OCI-M2 (cell line): ENCODE data around the gene TRIM8.

Experiments used
- DNase-seq: peaks from one replicate; lab custom pipeline; 2025; ENCODE audit not compliant: unreplicated experiment; lab: John Stamatoyannopoulos, UW

Gene TRIM8

DNA sequence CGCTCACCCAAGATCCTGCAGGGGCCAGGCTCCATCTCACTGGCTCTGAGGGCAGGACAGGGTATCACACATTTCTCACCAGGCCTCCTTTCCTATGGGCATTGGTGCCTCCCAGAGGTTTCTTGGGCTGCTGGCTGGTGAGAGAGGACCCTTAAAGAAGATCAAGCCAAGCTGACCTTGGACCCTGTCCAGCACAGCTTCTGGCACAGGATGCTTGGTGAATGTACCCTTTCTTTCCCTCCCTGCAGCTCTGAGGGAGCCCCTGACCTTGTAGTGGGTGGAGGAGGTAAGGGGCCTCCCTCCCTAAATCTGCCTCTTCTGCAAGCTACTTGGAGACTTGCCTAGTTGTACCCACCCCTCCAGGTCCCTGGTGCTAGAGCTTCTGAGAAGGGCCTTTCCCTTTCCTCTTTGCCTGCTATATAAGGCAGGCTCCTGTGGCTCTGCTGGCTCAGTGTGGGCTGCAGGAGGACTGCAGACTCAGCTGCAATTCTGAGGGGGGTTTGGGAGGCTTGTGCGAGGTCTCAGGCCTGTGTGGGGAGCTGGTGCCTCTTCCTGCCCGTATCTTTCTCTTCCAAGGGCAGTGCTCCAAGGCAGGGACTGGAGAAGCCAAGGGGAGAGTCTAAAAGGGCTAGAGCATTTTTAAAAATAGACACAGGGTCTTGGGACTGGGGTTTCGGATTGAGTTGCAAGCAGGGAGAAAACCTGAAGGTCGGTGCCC is 11.7 kb upstream of the TRIM8 start:
- no peak for DNase-seq

DNA sequence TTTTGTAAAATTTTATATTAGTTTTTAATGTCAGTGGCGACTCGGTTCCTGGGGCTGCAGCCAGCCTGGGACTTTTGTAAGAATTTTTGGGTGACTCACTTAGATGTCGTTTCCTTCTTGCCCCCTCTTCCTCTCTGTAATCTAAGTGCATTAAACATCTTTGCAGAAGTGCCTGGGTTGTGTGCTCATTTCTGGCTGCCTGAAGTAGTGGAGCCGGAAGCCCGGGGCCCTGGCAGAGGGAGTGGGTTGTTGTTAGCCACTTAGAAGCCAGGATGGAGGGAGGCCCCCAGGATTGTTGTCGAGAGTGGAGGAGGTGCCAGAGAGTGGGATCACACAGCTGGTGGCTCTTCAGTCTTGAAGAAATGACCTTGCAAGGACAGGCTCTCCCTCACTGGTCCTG is 11.0 kb upstream of the TRIM8 start:
- no peak for DNase-seq

DNA sequence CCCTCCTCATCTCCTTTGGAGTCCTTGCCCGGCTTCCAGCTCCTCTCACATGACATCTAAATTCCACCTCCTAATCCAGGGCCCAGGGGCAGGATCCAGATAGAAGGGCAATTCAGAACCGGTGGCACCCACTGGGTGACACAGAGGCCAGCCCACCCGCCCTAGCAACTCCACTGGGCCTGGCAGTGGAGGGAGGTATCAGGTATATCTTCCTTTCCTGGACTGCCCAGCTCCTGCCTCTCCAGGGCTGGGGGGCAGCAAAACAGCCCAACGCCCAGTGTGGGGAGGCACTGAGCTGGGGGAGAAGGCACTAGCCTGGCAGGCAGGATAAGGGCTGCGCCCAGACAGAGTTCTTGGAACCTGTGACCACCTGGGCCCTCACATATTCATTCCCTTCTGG is 10.4 kb upstream of the TRIM8 start:
- DNase-seq: no peak

DNA sequence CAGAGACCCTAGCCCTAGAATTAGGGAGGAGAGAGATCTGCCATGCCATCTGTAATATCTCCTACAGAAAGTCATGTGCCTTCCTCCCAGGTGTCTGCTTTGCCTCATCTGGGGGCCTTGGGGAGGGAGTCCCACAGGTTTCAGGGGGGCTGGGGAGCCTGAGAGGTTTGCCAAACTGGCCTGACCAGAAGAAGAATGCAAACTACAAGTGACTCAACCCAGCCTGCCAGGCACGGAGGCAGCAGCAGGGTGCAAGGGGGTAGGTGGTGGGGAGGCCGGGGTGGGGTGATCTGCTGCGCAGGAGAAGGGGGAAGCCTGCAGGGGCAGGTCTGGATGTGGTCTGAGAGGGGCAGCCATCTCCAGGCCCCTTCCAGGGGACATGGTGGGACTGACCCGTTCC is 9.6 kb upstream of the TRIM8 start:
- no peak for DNase-seq

GRCh38 chr10:102635377-102635776 is 8.9 kb upstream of the TRIM8 start:
- no peak for DNase-seq

- no peak for DNase-seq
These were observed 4.7 kb upstream of the TRIM8 start for GRCh38 chr10:102639537-102639936.

DNA sequence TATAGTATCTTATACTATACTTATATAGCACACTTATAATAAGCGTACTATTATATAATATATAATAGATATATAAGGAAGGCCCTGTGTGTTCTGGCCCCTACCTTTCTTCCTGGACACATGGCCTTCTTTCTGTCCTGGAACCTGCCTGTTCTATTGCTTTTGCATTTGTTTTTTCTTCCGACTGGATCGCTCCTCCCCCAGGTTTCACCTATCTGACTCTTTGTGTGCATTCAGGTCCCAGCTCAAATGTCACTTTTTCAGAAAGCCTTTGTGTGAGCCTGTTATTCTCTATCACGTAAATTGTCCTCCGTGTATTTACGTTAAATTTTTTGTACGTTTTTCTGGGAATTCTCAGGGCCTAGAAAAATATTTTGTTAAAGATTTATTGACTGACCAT is 2.9 kb upstream of the TRIM8 start:
- no peak for DNase-seq

DNA sequence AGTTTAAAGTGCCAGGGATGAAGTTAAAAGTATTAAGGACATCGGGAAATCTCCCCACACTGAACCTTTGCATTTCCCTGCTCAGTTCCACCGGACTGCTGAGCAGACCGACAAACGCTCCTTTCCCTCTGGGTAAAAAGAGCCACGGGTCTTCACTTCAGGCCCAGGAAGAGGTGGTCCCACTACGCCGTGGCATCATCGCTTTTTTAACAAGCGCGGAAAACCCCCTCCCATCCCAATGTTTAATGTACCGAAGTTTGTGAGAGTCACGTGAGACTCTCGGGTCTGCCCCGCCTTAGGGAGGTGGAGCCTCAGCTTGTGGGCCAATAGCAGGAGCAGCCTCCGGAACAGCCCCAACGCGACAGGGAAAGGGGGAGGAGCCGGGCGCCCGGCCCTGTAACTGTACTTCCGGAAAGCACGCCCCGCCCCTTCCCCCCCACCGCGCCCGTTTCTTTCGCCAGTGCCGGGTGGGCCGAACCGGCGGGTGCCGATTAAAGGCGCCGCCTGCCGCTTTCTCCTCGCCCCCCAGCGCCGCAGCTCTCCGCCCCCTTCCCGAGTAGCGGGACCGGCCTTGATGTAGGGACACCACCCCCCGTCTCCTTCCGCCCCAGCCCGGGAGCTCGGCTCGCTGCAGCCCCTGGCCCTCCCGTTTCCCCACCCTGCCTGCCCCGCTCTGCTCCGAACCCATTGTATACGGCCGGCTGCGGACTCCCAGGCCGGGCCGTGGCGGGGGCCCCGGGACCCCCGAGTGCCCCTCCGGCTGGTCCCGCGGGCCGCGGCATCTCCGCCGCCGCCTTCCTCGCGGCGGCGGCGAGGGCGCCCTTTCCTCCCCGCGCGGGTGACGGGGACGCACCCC is 2.2 kb upstream of the TRIM8 start:
- DNase-seq: peak; percentile 76

DNA sequence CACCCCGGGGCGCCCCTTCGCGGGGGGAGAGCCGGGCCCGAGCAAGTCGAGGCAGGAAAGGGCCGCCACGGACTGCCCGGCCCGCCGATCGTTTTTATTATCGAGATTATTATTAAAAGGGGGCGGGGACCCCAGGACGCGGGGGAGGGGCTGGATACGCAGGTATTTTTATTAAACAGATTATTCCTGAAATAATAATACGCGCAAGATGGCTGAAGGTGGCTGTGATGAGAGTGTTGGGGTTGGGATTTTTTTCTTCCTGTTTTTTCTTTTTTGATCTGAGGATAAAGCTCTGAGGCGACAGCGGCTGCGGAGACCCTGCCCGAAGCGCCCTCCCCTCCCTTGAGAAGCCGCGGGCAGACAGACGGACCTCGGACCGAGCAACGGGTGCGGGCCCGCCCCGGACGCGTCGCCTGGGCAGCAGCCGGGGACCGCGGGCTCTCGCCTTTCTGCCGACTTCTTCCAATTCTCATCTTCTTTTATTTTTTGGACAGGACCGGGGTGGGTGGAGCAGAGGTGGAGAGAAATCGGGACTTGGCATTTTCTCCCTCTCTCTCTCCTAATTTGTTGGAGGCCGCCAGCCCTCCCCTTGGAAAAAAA is 1.4 kb upstream of the TRIM8 start:
- no peak for DNase-seq

- DNase-seq: no peak
These were observed 778 bp upstream of the TRIM8 start for GRCh38 chr10:102643336-102644065.

DNA sequence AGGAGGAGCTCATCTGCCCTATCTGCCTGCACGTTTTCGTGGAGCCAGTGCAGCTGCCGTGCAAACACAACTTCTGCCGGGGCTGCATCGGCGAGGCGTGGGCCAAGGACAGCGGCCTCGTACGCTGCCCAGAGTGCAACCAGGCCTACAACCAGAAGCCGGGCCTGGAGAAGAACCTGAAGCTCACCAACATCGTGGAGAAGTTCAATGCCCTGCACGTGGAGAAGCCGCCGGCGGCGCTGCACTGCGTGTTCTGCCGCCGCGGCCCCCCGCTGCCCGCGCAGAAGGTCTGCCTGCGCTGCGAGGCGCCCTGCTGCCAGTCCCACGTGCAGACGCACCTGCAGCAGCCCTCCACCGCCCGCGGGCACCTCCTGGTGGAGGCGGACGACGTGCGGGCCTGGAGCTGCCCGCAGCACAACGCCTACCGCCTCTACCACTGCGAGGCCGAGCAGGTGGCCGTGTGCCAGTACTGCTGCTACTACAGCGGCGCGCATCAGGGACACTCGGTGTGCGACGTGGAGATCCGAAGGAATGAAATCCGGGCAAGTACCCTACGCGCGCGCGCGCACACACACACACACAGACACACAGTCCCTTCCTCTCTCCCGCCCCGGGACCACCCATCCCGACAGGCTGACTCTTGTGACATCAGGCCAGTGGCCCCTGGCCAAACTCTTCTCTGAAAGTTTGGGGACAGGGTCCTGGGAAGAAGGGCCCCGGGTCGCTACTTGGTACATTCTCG is 538 bp downstream of the TRIM8 start:
- DNase-seq: no peak

DNA sequence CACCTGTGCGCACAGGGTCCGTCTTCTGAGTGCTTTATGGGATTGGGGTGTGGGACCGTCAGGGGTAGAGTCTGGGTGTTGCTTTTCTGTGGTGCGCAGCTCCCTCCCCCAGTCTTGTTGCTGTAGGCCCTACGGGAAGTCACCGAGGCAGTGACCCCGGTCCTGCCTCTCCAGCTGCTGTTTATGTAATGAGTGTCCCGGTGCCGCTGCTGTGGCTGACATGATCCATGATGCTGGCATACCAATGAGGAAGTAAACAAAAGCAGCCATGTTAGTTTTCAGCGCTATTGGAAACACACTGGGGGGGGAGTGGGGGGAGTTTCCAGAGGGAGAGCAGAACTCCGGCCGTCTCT is 1.1 kb downstream of the TRIM8 start:
- no peak for DNase-seq

GRCh38 chr10:102645741-102646609 is 1.7 kb downstream of the TRIM8 start:
- no peak for DNase-seq

GRCh38 chr10:102646610-102647442 is 2.5 kb downstream of the TRIM8 start:
- no peak for DNase-seq

DNA sequence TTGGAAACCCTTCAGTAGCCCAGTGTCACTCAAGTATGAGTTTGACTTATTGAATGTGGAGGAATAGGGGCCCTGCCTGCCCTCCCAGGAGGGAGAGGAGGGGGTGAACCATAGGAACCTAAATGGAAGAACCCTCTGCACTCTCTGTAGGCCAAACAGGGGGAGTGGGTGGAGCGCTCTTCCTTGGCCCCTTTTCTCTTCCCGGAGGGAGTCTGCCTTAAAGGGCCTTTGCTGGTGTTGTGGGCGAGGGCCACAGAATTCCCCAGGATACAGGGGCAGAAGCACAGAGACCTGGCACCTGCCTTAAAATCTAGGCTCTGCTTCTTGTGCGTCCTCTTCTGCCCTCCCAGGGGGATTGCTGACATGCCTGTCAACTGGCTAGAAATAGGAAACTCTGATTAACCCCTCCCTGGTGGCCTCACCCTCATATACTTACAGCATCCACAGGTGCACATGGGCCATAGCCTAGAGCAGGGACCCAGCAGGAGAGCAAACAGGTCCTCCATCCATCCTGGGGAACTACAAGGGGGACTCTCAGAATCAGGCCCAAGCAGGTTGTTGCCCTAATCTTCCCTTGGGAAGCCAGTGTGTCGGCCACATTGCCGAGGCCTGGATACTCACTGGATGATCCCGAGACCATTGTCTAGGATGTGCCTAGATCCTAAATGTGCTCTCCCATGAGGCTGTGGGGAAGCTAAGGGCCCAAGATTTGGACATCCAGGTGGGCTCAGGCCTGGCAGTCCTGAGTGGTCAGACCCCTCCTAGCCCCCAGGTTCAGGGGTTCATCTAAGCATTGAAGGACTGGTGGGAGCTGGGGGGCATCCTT is 3.4 kb downstream of the TRIM8 start:
- no peak for DNase-seq

DNA sequence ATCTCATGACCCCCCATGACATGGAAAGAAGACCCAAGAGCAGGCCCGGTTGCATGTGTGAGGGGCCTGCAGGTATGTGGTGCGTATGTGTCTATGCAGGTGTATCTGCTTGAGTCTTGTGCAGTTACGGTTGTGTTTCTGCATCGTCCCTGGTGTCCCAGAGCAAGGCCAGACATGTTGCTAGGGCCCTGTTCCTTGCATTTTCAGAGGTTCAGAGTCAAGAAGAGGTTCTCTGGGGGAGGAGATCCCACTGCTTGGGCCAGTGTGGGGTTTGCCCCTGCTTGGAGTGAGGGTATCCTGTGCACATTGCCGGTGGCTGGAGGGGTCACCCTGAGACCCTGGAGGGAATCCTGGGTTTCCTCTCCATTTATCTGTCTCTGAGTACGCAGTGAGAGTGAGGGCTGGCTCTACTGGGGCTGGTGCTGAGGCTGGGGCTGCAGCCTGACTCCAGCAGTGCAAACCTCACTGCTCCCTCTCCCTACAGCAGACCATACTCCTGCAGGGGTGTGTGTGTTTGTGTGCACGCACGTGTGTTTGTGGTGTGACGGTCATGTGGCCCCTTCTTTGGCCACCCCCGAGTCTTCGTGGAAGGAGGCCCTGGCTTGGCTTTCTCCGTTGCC is 4.1 kb downstream of the TRIM8 start:
- DNase-seq: no peak

DNA sequence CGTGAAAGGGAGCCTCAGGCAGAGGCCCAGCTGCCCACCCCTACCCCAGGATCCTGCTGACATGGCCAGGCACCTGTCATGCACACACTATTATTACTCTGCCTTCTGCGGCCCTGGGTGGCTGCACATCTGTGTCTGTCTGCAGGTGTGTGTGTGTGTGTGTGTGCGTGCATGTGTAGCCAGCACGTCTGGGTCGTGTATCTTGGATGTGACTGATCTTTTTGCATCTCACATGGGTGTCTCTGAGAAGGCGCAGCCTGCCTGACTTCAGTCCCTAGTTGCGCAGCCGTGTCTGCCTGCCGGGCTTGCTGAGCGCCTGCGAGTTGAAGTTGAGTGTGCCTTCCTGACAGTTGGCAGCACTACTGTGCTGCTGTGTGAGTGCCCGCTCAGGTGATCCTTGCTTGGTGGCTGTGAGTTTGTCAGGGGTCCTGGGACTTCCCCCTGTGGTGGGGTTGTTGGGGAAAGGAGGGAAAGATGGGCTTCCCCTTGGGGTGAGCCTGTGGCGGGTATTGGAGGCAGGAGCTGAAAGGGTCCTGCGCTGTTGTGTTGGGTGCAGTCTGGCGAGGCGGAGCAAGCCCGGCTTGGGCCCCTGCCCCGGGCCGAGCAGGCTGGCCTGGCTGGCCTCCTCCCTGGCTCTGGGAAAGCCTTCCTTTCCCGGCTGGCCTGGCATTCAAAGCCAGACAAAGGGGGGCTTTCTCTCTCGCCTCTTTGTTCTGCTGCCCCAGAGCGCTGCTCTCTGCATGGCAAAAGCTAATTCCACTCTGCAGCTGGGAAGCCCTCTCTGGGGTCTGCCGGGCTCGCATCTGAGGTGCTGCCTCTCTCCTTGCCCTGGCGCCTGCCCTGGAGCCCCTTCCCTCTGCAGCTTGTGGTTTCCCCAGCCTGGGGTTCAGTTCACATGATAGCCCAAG is 4.9 kb downstream of the TRIM8 start:
- DNase-seq: no peak
